ENCODE results near the gene ACSF3. TPM values are rescaled to one million over a fixed set of nuclear protein-coding genes. Genes with fewer than 3 reads are reported as not detected.

Gene ACSF3
- total RNA-seq, 3 donors from 2014 or later (not counting 1 experiment from before 2014, with no cell fraction given): 45.0 to 71.4 (median 51.6) TPM

- Mint-ChIP-seq H3K36me3 (no peaks in the 10 kb centered on the region), H3K4me3 (no peak overlapping the region), H3K27me3 (ENCODE audit: low read depth in 2 of 2) (peaks cover 0 to 6% of the 10 kb centered on the region in 2 donors), H3K27ac (no peak overlapping the region), H3K4me1 (peaks cover 7 to 8% of the 10 kb centered on the region in 2 donors), H3K9me3 (no peaks in the 10 kb centered on the region)
- TF ChIP-seq CTCF (IDR thresholded peaks at IDR 0.05): no peak
- intact Hi-C loops (cut with micrococcal nuclease): loop anchor here (5.0 kb wide), 1 partner anchor 226 kb away; no protein-coding TSS in a partner anchor
- no peaks in the 10 kb centered on the region for H3K36me3 ChIP-seq (ENCODE audit: control insufficient read depth, insufficient read depth, low read length)
- H3K4me1 ChIP-seq (ENCODE audit: control insufficient read depth, insufficient read depth, low read length): peaks cover 33% of the 10 kb centered on the region
- DNase-seq (no peak), ATAC-seq (no peak)
- H3K27ac ChIP-seq (ENCODE audit: low read length): no peak overlapping the region
- peaks cover 12% of the 10 kb centered on the region for H3K27me3 ChIP-seq (ENCODE audit: control insufficient read depth, insufficient read depth, low read length)
- no peak overlapping the region for H3K4me3 ChIP-seq (ENCODE audit: low read length)
- WGBS (ENCODE audit: insufficient coverage): 89% methylated on average over 19 of the region's 23 CpGs
- no peaks in the 10 kb centered on the region for H3K9me3 ChIP-seq (ENCODE audit: control insufficient read depth, insufficient read depth, low read length)
Measured at GRCh38 chr16:89168381-89169189, 74.9 kb downstream of the ACSF3 start.

GRCh38 chr16:89169778-89170177, 76.1 kb downstream of the ACSF3 start:
- 77% methylated on average over 14 of the region's 14 CpGs for WGBS (ENCODE audit: insufficient coverage)
- Histone ChIP-seq H3K27me3 (ENCODE audit: control insufficient read depth, insufficient read depth, low read length) (peaks cover 12% of the 10 kb centered on the region), H3K36me3 (ENCODE audit: control insufficient read depth, insufficient read depth, low read length) (no peaks in the 10 kb centered on the region), H3K27ac (ENCODE audit: low read length) (no peak overlapping the region), H3K4me3 (ENCODE audit: low read length) (no peak overlapping the region), H3K4me1 (ENCODE audit: control insufficient read depth, insufficient read depth, low read length) (peaks cover 34% of the 10 kb centered on the region), H3K9me3 (ENCODE audit: control insufficient read depth, insufficient read depth, low read length) (no peaks in the 10 kb centered on the region)
- no peak for DNase-seq
- intact Hi-C loops (cut with micrococcal nuclease): loop anchor here (2.0 to 5.0 kb wide), 2 partner anchors 23 to 227 kb away; no protein-coding TSS in a partner anchor
- peaks cover 7 to 8% of the 10 kb centered on the region in 2 donors for H3K4me1 Mint-ChIP-seq
- H3K4me3 Mint-ChIP-seq: no peak overlapping the region
- H3K36me3 Mint-ChIP-seq: no peaks in the 10 kb centered on the region
- TF ChIP-seq CTCF (IDR thresholded peaks at IDR 0.05): no peak
- peaks cover 0 to 4% of the 10 kb centered on the region in 2 donors for H3K27me3 Mint-ChIP-seq (ENCODE audit: low read depth in 2 of 2)
- no peaks in the 10 kb centered on the region for H3K9me3 Mint-ChIP-seq
- no peak for ATAC-seq
- H3K27ac Mint-ChIP-seq: no peak overlapping the region

- peak in 1 of 2 donors; percentile 41 for DNase-seq
- intact Hi-C loops (cut with micrococcal nuclease): loop anchor here (2.0 kb wide), 1 partner anchor 22 kb away; no protein-coding TSS in a partner anchor
- TF ChIP-seq CTCF (IDR thresholded peaks at IDR 0.05): no peak
- Mint-ChIP-seq H3K27ac (peak overlapping the region in 1 of 2 donors; percentile 84), H3K27me3 (ENCODE audit: low read depth in 2 of 2) (peaks cover 0 to 4% of the 10 kb centered on the region in 2 donors), H3K4me1 (peaks cover 7 to 8% of the 10 kb centered on the region in 2 donors), H3K36me3 (no peaks in the 10 kb centered on the region), H3K9me3 (no peaks in the 10 kb centered on the region), H3K4me3 (peak overlapping the region; percentile 75)
- peak overlapping the region; percentile 18 for H3K4me3 ChIP-seq (ENCODE audit: low read length)
- H3K36me3 ChIP-seq (ENCODE audit: control insufficient read depth, insufficient read depth, low read length): no peaks in the 10 kb centered on the region
- 22% methylated on average over 34 of the region's 34 CpGs for WGBS (ENCODE audit: insufficient coverage)
- peaks cover 12% of the 10 kb centered on the region for H3K27me3 ChIP-seq (ENCODE audit: control insufficient read depth, insufficient read depth, low read length)
- H3K9me3 ChIP-seq (ENCODE audit: control insufficient read depth, insufficient read depth, low read length): no peaks in the 10 kb centered on the region
- ATAC-seq: no peak
- peaks cover 42% of the 10 kb centered on the region for H3K4me1 ChIP-seq (ENCODE audit: control insufficient read depth, insufficient read depth, low read length)
- H3K27ac ChIP-seq (ENCODE audit: low read length): no peak overlapping the region
Measured at GRCh38 chr16:89170346-89171215, 76.9 kb downstream of the ACSF3 start.

Data from natural killer cell (primary cell).